NT2/D1 (cell line): ENCODE measurements around the gene MYO1A.

Source experiments
- YY1 ChIP-seq: IDR thresholded peaks from 2 replicates; pipeline ENCODE4 v1.6.1; 2011; ENCODE audit not compliant: insufficient read length, insufficient read depth
- ZNF274 ChIP-seq: IDR thresholded peaks from 2 replicates; pipeline ENCODE4 v1.6.1; 2011; ENCODE audit warnings: mild to moderate bottlenecking, low read depth, low read length

DNA sequence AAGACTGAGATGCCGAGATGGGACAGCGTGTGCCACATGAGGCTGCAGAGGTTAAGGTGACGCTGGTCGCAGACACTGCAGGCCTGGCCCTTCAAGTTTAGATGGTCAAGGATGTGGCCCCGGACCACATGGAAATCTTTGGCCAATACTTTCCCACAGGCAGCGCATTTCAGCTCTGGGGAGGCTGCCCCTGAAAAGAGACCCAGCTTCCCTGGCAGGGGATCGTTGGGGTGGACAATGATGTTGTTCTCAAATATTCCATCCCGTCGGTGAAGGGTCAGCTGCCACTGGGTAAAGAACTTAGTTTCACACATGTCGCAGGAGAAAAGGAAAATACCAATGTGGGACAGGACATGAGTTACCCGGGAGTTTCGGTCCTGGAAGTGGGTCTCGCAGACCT lies 46.5 kb downstream of the MYO1A start:
- TF ChIP-seq YY1, result no peak
- no peak for TF ChIP-seq ZNF274
